HG03565 (cell line): Measurements from ENCODE around the gene TMCO4.
"Not testable (repeated sequence)": the region's sequence is repeated elsewhere in the genome, so short reads cannot be mapped to it uniquely, and the experiment has no call there.

Experiments
- ATAC-seq: cut with Tn5 transposase; IDR thresholded peaks from one replicate; pipeline ENCODE4 v1.9.1; 2021; ENCODE audit warnings: mild to moderate bottlenecking, moderate library complexity; ENCODE audit not compliant: unreplicated experiment

TMCO4 gene

GRCh38 chr1:19799230-19800075, at the start of gene TMCO4:
TSS of gene TMCO4 (minus strand) at chr1:19799916. CDS start at chr1:19780758, 19,158 bp downstream.
- ATAC-seq: no peak

- not testable (repeated sequence) for ATAC-seq
These were observed 49.6 kb upstream of the TMCO4 start for GRCh38 chr1:19849307-19849706.

- ATAC-seq: not testable (repeated sequence)
These were observed 47.6 kb upstream of the TMCO4 start for GRCh38 chr1:19847334-19847733.

GRCh38 chr1:19846338-19846737, 46.6 kb upstream of the TMCO4 start:
- ATAC-seq: no peak

GRCh38 chr1:19845555-19845954, 45.8 kb upstream of the TMCO4 start:
- no peak for ATAC-seq

- ATAC-seq: no peak
These were observed 45.2 kb upstream of the TMCO4 start for GRCh38 chr1:19844731-19845495.

- ATAC-seq: no peak
These were observed 40.5 kb upstream of the TMCO4 start for GRCh38 chr1:19840228-19840627.

GRCh38 chr1:19837866-19838265, 38.1 kb upstream of the TMCO4 start:
- ATAC-seq: no peak

- no peak for ATAC-seq
These were observed 35.9 kb upstream of the TMCO4 start for GRCh38 chr1:19835578-19835977.

- no peak for ATAC-seq
These were observed 31.7 kb upstream of the TMCO4 start for GRCh38 chr1:19831441-19831840.

GRCh38 chr1:19828546-19828945, 28.8 kb upstream of the TMCO4 start:
- ATAC-seq: no peak

- no peak for ATAC-seq
These were observed 25.6 kb upstream of the TMCO4 start for GRCh38 chr1:19825298-19825697.

GRCh38 chr1:19824541-19824940, 24.8 kb upstream of the TMCO4 start:
- ATAC-seq: no peak

- no peak for ATAC-seq
These were observed 24.3 kb upstream of the TMCO4 start for GRCh38 chr1:19824036-19824435.

- no peak for ATAC-seq
These were observed 20.0 kb upstream of the TMCO4 start for GRCh38 chr1:19819701-19820100.

GRCh38 chr1:19818324-19818723, 18.6 kb upstream of the TMCO4 start:
- no peak for ATAC-seq

GRCh38 chr1:19817160-19817559, 17.4 kb upstream of the TMCO4 start:
- ATAC-seq: no peak

- not testable (repeated sequence) for ATAC-seq
These were observed 17.0 kb upstream of the TMCO4 start for GRCh38 chr1:19816737-19817086.

GRCh38 chr1:19815801-19816736, 16.4 kb upstream of the TMCO4 start:
- no peak for ATAC-seq

GRCh38 chr1:19814681-19815503, 15.2 kb upstream of the TMCO4 start, which contains the start of gene RNF186:
TSS of gene RNF186 (minus strand) at chr1:19815283. CDS start at chr1:19815101, 182 bp downstream.
- ATAC-seq: no peak
